GM21737 (cell line): ENCODE results near the gene DAB2IP.

ENCODE experiments used
- ATAC-seq: cut with Tn5 transposase; IDR thresholded peaks from one replicate; pipeline ENCODE4 v1.9.1; 2021; ENCODE audit warnings: mild to moderate bottlenecking, moderate library complexity; ENCODE audit not compliant: unreplicated experiment

DAB2IP gene

DNA sequence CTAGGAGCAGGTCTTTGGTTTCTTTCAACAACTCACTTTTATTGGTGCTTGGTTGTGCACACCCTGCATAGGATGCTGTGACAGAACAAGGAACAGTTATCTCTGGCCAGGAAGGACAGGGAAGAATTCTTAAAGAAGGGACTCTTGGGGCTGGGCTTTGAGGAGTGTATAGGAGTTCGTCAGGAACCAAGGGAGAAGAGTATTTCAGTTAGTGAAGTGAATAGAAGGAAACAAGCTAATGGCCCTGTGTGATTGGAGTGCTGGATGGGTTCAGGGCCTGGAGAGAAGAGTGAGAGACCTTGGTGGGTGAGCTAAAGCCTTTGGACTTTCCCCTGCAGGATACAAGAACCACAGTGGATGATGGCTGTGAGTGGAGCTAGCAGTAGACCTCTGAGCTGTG is 32.2 kb downstream of the DAB2IP start:
- no peak for ATAC-seq

DNA sequence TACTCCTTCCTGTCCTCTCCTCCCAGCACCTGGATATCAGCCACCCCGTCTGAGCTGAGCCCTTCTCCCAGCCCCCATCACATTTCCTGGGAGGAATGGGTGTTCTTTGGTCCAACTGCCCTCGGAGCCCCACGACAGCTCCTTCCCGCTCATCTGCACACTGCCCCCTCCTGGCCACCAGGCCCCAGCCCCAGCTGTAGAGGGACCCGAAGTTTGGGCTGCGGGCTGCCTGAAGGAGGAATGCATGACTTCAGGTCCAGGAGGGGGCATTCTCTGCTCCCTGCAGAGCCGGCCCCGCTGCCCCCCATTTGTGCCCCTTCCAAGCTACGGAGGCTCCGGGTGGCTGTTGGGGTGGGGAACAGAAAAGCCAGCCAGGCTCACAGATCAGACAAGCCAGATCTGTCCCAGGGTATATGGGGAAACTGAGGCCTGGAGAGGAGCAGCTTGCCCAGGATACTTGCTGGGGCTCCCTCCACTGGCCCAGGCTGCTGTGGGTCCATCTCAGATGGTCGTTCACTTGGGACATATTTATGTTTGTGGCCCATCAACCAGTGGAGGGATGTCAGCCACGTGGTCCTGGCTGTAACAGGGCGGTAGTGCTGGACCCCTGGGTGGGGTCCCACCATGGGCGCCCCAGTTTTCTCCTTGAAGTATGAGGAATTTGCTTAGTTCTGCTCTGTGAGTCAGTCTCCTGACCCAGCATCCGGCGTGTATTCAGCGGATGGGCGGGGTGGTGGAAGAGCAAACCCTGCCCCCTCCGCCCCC is 33.1 kb downstream of the DAB2IP start:
- ATAC-seq = no peak

DNA sequence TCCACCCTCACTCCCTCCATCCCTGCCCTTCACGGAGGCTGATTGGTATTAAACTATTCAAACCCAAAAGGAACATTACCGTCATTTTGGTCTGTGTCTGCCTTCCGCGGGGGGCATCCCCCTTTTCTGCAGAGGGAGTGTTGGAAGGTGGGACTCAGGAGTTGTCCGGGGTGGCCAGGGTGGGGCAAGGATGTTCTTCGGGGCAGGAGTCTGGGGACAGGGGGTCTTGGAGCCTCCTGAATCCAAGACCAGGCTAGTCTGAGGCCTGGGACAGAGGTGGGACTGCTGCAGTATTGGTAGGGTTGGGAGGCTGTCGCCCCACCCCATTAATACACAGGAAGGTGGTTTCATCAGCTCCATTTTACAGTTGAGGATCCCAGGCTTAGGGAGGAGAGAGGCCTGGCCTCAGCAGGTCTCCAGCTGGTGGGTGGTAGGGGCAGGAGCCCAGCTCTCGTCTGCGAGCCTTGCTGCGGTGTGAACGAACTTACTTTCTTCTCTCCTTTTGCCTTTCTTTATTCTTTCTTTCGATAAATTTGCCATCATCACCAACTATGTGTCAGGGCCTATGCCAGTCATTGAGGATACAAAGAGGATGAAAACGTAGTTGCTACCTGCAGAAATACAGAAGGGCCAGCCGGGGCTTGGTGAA is 33.8 kb downstream of the DAB2IP start:
- no peak for ATAC-seq

DNA sequence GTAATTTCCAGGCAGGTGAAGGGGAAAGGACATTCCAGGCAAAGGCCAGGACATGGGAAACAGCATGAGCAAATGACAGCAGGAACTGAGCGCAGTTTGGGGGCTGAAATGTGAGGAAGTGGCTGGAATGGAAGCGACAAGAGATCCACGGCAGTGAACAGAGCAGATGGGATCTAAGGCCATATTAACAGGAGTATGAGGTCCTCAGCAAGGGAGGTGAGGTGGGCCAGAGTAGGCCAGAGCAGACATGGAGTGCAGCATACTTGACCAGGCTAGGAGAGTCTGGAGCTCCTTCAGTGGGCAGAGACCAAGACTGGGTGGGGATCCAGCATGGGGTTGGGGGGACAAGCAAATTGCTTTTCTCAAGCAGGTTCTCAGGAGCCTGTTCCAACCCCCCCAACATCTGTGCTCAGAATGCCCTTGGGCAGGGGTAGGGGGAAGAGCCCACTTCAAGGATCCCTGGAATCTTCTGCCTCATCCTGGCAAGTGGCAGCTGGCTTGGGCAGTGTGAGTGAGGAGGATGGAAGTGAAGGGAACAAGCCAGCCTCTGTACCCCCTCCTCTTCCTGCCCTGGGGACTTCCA is 34.5 kb downstream of the DAB2IP start:
- ATAC-seq = no peak

DNA sequence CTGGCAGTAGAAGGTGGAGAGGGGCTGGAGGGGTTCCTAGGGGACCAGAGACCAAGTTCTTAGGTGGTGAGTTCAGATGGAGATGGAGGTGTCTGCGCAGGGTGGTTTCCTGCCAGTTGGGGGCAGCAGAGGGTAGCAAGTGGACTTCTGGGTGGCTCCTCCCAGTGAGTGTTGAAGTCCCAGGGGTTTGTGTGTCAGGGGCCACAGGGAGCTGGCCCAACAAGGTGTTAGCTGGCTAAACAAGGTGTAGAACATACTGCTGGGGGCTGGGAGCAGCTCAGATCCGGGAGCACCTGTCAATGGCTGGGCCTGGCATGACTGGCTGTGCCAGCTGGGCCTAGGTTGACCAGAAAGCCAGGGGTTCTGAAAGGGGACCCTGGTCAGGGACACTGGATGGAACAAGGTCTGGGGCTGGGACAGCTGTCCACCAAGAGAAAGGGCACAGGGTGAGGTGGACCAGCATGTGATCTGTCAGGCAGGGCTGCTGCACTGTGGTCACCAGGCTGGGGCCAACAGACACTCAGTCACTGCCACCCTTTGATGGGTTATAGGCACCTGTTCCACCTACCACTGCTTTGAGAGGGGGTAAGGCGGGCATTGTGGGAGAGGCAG is 35.6 kb downstream of the DAB2IP start:
- ATAC-seq = no peak

DNA sequence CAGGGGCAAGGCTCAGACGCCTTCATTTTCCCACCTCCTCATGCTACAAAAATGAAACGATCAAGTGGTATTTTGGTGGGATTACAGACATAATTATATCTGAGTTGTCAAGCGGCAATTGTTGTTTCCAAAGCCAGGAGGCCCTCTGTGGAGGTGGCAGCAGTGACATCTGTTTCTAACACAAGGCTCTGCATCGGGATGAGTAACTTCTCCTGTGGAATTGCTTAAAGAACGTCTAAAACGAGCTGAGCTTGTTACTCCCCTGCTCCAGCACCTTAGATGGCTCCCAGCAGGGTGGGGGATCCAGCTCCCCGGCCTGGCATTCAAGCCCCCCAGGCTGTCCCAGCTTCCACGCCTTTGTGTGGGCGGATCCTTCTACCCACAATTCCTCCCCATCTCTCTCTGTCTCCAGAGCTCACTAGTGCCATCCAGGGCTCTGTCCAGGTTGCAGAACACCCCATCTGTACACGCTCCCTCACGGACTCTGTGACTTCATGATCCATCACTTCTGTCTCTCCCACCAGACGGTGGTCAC is 36.8 kb downstream of the DAB2IP start:
- ATAC-seq = no peak

DNA sequence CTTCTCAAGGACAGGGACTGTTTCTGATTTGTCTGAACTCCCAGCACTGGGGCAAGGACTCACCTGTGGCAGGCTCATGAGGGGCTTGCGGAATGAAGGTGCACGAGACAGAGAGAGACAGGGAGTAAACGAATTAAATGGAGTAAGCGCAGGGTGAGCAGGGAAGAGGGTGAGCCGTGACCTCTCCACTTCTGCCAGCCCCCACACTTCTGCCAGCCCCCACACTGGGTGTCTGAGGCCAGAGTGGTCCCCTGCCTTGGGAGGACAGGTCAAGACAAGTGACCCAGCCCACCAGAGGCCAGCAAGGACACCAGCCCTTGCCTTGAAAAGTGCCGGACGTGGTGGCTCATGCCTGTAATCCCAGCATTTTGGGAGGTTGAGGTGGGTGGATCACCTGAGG is 37.2 kb downstream of the DAB2IP start:
- ATAC-seq = no peak

DNA sequence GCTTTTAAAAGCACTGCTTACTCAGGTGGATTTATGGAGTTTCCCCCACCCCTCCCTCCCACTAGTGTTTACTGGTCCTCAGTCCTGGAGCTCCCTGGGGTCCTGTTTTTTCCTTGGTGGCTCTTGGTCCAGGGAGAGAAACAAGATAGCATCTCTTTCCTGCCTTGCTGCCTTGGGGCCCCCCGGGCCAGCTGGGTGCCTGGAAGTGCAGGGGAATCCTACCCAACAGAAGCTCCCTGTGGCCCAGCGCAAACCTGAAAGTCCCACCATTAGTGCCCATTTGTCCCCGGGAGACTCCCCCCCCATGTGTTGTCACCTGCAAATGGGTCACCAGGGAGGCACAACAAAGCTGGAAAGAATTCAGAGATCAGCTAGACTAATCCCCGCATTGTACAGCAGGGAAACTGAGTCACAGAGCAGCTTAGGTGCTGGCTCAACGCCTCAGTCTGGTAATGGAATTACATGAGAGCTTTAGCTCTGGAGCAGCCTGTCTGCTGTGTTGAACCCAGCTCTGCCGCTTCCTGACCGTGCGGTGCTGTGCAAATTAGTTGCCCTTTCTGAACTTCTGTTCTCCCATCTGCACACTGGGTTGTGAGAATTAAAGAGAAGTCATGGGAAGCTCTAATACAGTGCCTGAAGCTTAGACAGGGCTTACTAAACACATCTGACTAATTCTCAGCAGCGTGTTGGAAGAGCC is 38.2 kb downstream of the DAB2IP start:
- no peak for ATAC-seq

DNA sequence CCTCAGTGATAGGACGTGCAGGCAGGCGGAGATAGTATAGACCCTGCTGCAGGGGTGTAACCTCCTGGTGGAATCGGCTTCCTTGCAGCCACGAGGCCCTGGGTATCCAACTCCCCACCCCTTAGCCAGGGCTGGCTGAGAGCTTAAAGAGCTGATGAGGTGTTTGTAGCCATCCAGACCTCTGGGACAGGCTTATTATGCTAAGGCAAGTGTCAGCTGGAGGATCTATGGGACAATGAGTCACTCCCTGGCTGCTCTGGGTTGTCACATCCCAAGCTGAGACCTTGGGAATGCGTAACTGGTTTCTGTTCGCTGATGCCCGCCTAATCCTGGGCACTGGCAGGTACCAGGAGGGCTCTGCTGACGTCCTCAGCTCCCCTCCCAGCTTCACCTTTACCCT is 38.9 kb downstream of the DAB2IP start:
- ATAC-seq = no peak

DNA sequence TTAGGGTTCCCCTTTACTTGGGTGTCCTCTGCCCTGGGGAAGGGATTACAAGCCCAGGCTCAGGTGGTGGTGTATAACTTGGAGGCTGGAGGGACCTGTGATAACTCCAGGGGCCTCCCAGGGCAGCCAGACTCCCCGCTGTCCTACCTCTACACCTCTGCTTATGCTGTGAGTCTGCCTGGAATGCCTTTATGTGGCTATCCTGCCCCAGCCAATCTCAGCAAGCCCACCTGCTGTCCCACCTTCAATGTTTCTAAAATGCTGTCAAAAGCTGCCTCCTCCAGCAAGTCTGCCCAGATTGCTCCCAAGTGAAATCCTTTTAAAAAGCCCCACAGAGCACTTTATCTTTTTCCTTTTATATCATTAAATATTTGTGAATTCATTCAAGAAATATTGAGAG is 39.3 kb downstream of the DAB2IP start:
- no peak for ATAC-seq

DNA sequence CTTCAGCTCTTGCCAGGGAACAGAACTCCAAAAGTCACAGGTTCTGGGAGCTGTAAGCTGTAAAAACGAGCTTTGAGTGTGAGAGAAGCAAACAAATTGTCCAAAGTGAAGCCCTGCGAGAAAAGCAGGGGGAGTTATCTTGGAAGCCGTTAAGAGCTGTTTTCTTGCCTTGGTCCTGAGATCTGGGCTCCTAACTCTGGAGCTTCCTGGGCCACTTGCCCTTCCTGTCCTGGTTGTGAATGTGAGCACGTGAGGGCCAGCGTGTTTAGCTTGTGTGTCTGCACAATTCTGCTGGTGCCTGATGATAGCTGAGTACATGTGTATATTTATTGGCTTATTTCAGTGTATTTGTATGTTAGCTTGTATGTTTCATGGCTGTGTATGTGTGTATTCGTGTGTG is 40.5 kb downstream of the DAB2IP start:
- no peak for ATAC-seq

DNA sequence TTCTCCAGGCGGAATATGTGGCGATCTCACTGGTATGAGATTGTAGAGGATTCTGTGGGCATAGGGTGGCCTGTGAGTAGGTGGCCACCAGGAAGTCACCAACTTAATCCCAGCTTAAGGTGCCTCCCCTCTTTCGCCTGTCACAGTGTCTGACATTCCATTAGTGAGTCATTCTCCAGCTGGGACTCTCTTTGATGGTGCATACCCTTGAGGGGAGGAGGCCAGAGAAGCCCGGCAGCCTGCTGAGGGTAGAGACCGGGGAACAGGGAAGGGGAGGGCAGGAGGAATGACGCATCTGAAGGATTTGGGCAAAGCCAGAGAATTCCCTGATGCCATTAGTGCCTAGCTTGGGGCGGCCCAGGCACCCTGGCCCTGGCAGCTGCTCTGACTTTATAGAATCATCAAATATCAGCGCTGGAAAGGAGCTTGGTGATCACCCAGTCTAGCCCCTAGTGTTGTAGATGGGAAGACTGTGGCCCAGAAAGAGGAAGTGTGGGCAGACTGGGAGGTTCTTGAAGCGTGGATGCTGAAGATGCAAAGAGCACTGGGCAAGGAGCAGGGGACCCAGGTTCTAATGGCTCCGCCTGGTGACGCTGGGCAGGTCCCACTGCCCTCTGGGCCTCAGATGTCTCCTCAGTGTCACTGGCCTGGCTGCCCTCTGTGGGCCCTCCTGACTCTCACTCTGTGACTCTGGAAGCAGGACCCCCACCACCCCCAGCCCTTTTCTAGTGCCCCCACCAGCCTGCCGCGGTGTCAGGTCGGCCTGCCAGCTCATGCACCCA is 41.4 kb downstream of the DAB2IP start:
- ATAC-seq = no peak

DNA sequence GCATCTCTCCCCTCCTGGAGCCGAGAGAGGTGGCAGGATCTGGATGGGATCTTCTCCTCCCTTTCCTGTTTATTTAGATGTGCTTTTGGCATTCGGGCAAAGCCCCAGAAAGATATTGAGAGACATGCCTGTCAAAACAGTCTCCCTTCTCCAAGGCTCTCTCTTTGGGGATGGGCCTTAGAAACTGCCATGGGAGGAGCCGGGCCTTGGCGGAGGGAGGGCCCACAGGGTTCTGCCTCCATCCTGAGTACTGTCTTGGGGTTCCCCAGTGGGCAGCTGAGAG is 41.9 kb downstream of the DAB2IP start:
- no peak for ATAC-seq

DNA sequence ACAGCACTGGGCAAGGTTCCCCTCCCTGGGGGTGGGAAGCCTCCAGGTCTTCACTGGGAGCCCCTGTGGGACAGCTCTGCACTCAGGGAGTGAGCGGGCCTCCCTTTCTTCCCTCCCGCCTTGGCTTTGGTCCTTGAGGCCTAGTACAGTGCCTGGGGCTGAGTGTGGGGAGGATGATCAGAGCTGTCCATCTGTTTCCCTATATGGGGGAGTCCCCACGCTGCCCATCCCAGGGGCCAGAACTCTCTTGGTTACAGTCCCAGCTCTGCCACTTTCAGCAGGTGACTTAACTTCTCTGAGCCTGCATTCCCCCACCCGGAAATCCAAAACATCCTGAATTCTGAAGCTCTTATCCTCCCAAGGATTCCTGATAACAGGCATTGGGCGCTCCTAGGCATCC is 42.6 kb downstream of the DAB2IP start:
- no peak for ATAC-seq

DNA sequence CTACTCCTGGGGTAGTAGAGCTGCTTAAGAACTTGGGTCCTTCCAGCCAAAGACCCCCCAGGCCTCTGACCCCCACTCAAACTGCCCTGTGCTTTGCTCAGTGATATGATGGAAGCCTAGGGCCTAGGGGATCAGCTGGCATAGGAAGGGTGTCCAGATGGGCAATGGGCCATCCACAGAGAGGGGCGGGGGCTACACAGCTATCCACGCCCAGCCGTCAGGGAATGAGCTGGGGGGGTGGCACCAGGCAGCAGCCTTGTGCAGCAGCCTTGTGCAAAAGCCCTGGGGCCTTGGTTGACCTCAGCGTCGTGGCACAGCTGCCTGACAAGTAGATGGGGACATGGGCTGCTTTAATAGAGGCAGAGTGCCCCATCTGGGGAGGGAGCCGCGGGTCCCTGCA is 43.2 kb downstream of the DAB2IP start:
- ATAC-seq = no peak

DNA sequence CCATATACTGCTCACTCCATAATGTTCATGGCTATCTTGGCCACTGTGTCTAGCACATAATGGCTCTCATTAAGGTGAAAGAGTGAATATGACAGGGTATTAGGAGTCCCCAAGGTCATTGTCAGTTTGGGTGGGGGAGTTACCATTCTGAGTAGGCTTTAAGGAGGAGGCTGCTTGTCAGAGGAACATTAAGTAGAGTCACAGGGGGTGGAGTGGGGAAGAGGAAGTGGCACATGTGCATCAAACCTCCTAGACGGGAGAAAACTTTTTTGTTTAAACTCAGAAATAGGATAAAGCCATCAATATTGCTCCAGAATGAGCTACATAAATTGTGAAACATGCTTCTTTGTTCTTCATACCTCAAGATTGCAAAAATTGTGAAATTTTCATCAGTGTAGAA is 45.5 kb downstream of the DAB2IP start:
- no peak for ATAC-seq

DNA sequence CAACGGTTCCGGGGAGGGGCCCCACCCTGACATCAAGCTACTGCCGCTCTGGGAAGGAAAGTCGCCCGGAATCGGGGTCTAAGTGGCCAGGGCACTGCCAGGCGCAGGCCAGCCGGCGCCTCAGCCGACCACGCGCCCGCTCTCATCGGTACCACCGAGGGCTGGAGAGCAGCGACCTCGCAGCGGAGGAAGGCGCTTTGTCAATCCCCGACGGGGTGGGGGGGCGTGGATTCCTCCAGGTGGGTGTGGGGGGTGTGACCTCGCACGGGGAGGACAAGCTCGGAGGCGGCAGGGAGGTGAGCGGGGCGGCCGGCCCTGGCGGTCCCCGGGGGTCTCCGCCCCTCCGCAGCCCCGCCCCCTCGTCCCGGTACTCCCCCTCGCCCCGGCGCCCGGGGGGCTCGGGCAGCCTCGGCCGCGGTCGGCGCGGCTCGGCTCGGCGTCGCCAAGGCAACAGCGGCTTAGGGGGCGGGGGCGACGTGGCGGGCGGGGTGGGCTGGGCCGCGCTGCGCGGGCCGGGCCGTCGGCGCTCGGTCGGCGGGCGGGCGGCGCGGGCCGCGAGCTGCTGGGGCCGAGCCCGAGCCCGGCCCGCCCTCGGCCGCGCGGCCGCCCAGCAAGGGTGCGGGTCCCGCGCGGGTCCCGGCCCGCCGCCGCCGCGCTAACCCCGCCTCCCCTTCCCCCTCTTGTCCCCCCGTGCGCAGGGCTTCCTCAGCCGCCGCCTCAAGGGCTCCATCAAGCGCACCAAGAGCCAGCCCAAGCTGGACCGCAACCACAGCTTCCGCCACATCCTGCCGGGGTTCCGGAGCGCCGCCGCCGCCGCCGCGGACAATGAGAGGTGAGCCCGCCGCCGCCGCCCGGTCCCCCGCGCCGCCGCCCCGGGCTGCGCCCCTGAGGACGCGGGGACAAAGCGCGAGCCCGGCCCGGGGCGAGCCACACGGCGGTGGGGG is 47.5 kb downstream of the DAB2IP start:
- no peak for ATAC-seq

DNA sequence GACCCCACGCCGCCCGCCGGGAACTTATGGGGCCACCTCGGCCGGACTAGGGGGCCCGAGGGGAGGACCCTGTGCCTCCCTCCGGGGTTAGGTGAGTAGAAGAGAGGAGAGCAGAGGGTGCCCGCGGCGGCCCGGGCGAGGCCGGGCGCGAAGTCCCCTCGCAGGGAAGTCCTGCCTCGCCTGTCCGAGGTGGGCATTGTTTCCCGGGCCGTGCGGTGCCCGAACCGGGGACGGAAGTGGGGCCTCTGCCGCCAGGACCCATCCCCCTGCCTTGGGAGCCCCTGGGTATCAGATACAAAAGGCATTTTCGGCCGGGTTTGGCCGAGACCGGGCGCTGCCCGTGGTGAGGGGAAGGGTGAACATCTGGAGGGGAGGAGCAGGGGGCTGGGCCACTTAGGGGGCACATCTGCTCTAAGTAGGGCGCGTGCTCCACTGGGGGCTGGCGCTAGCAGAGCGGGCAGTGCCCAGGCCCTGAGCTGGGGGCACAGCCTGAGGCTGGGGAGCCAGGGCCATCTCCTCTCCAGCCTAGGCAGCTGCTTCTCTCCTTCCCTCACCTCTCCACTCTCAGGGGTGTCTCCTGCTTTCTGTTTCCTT is 48.2 kb downstream of the DAB2IP start:
- no peak for ATAC-seq

DNA sequence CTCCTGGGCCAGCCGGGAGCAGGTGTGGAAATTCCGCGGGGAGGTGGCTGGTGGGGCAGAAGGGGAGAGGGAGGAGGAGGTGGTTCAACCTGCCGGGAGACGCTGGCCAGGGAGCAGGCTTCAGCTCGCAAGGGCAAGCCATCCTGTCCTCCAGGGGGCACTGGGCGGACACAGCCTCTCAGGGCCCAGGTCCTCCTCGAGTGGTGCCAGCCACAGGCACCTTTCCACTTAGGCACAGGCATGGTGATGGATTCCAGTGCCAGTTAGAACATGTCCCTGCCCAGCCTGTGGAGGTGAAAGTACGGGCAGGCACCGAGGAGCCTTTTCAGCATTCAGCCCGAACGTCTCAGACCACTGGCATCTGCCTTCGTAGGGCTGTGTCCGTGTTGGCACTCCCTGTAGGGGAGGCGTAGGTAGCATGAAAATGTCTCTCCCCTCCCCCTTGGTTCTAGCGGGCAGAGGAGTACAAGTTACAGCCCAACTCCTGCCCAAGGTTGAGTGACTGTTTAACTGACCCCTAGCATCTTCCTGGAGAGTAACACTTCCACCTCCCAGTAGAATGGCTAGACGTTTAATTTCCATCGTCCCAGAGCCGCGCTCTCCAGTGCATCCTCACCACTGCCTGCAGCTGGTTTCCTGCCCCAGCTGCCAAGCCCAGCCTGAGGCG is 48.9 kb downstream of the DAB2IP start:
- ATAC-seq = no peak
